ENCODE data around the gene RBM28.

The RBM28 gene

DNA sequence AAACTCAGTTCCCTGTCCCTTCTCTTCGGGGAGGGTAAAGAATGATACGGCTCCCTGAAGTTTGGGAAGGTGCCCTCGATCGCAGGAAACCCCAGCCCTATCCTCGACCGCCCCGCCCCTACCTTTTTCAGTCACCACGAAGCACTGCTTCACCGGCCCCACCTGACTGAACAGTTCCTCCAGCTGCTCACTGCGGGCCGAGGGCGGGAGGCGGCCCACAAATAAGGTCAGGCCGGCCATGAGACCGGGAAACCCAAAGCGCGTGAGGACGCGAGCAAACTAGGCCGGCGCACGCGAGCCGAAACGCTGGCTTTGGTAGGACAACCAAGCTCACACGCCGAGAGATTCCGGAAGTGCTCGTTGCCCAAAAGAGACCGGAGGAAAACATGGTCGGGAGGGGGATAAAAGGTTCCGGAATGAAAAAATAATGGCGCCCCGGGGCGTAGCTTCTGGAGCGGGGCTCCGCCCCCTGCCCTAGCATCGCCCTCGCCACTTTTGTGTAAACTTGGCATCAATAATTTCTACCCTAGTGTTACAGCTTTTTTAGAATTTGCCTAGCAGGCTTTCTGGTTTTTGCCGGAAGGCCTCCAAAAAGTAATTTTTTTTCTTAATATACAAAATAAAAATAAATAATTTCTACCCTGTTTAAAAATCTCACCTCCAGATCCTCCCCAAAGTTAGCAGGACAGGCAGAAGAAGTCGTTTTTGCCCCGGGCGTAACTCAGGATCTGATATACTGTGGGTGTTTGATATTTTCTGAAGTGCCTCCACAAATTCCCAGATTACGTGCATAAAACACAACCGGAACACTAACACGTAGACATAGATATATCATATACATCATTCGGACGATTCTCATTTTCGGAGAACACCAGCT lies at the start of gene RBM28 (continued):
- TF ChIP-seq ZNF239 (tag by site-specific recombination; IDR thresholded peaks at IDR 0.05) (0 out of 2 replicates have a peak, but pooled peaks have one; percentile 27), ZNF211 (tag by site-specific recombination; IDR thresholded peaks at IDR 0.05; ENCODE audit: low read depth) (no peak), KLF16 (tag by site-specific recombination; IDR thresholded peaks at IDR 0.05) (peak; percentile 99), ZNF423 (tag by site-specific recombination; IDR thresholded peaks at IDR 0.05) (peak; percentile 52; the same call in 1 of the 2 replicates), ZNF529 (tag by site-specific recombination; IDR thresholded peaks at IDR 0.05; ENCODE audit: insufficient replicate concordance) (no peak), ZNF548 (tag by site-specific recombination; IDR thresholded peaks at IDR 0.05) (no peak), ZNF266 (tag by site-specific recombination; IDR thresholded peaks at IDR 0.05; ENCODE audit: low read depth) (no peak), ZNF23 (tag by site-specific recombination; IDR thresholded peaks at IDR 0.05; ENCODE audit: borderline replicate concordance) (no peak), SETDB1 (IDR thresholded peaks at IDR 0.05; ENCODE audit: insufficient read length, low read length) (no peak), ZNF184 (tag by site-specific recombination; IDR thresholded peaks at IDR 0.05) (peak; percentile 85; the same call in 1 of the 2 replicates), ZFP69B (tag by site-specific recombination; IDR thresholded peaks at IDR 0.05) (peak; percentile 84), ZNF335 (tag by site-specific recombination; conservative IDR thresholded peaks at IDR 0.05) (peak; percentile 93), ZNF2 (tag by site-specific recombination; IDR thresholded peaks at IDR 0.05) (peak; percentile 99), ZNF341 (tag by site-specific recombination; IDR thresholded peaks at IDR 0.05; ENCODE audit: low read depth) (peak; percentile 44; the same call in 1 of the 2 replicates), ZEB2 (tag by site-specific recombination; IDR thresholded peaks at IDR 0.05) (peak; percentile 78), ZBTB21 (tag by site-specific recombination; IDR thresholded peaks at IDR 0.05) (peak; percentile 66; the same call in 1 of the 2 replicates), YY1 (tag by site-specific recombination; IDR thresholded peaks at IDR 0.05) (peak; percentile 96), ZNF514 (tag by site-specific recombination; IDR thresholded peaks at IDR 0.05) (no peak), ZNF114 (tag by site-specific recombination; IDR thresholded peaks at IDR 0.05) (no peak), BCL11A (tag by site-specific recombination; IDR thresholded peaks at IDR 0.05; ENCODE audit: low read depth) (no peak), WT1 (tag by site-specific recombination; IDR thresholded peaks at IDR 0.05) (peak; percentile 50; the same call in 1 of the 2 replicates), ZNF626 (tag by site-specific recombination; IDR thresholded peaks at IDR 0.05) (no peak), ZNF701 (tag by site-specific recombination; IDR thresholded peaks at IDR 0.05) (no peak)
- TF ChIP-seq, protein P1, sequence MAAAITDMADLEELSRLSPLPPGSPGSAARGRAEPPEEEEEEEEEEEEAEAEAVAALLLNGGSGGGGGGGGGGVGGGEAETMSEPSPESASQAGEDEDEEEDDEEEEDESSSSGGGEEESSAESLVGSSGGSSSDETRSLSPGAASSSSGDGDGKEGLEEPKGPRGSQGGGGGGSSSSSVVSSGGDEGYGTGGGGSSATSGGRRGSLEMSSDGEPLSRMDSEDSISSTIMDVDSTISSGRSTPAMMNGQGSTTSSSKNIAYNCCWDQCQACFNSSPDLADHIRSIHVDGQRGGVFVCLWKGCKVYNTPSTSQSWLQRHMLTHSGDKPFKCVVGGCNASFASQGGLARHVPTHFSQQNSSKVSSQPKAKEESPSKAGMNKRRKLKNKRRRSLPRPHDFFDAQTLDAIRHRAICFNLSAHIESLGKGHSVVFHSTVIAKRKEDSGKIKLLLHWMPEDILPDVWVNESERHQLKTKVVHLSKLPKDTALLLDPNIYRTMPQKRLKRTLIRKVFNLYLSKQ (tag by site-specific recombination; IDR thresholded peaks at IDR 0.05; ENCODE audit: borderline replicate concordance) = no peak
- TF ChIP-seq, protein P2, sequence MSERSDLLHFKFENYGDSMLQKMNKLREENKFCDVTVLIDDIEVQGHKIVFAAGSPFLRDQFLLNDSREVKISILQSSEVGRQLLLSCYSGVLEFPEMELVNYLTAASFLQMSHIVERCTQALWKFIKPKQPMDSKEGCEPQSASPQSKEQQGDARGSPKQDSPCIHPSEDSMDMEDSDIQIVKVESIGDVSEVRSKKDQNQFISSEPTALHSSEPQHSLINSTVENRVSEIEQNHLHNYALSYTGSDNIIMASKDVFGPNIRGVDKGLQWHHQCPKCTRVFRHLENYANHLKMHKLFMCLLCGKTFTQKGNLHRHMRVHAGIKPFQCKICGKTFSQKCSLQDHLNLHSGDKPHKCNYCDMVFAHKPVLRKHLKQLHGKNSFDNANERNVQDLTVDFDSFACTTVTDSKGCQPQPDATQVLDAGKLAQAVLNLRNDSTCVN (tag by site-specific recombination; optimal IDR thresholded peaks at IDR 0.05) = peak; percentile 78
- TF ChIP-seq, protein P3, sequence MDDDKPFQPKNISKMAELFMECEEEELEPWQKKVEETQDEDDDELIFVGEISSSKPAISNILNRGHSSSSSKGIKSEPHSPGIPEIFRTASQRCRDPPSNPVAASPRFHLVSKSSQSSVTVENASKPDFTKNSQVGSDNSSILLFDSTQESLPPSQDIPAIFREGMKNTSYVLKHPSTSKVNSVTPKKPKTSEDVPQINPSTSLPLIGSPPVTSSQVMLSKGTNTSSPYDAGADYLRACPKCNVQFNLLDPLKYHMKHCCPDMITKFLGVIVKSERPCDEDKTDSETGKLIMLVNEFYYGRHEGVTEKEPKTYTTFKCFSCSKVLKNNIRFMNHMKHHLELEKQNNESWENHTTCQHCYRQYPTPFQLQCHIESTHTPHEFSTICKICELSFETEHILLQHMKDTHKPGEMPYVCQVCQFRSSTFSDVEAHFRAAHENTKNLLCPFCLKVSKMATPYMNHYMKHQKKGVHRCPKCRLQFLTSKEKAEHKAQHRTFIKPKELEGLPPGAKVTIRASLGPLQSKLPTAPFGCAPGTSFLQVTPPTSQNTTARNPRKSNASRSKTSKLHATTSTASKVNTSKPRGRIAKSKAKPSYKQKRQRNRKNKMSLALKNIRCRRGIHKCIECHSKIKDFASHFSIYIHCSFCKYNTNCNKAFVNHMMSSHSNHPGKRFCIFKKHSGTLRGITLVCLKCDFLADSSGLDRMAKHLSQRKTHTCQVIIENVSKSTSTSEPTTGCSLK (tag by site-specific recombination; IDR thresholded peaks at IDR 0.05) = no peak
- TF ChIP-seq, protein P4, sequence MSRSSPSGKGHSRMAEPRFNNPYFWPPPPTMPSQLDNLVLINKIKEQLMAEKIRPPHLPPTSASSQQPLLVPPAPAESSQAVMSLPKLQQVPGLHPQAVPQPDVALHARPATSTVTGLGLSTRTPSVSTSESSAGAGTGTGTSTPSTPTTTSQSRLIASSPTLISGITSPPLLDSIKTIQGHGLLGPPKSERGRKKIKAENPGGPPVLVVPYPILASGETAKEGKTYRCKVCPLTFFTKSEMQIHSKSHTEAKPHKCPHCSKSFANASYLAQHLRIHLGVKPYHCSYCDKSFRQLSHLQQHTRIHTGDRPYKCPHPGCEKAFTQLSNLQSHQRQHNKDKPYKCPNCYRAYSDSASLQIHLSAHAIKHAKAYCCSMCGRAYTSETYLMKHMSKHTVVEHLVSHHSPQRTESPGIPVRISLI (tag by site-specific recombination; IDR thresholded peaks at IDR 0.05) = peak; percentile 94
- TF ChIP-seq, protein P5, sequence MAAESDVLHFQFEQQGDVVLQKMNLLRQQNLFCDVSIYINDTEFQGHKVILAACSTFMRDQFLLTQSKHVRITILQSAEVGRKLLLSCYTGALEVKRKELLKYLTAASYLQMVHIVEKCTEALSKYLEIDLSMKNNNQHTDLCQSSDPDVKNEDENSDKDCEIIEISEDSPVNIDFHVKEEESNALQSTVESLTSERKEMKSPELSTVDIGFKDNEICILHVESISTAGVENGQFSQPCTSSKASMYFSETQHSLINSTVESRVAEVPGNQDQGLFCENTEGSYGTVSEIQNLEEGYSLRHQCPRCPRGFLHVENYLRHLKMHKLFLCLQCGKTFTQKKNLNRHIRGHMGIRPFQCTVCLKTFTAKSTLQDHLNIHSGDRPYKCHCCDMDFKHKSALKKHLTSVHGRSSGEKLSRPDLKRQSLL (tag by site-specific recombination; IDR thresholded peaks at IDR 0.05) = peak; percentile 84
- TF ChIP-seq, protein P6, sequence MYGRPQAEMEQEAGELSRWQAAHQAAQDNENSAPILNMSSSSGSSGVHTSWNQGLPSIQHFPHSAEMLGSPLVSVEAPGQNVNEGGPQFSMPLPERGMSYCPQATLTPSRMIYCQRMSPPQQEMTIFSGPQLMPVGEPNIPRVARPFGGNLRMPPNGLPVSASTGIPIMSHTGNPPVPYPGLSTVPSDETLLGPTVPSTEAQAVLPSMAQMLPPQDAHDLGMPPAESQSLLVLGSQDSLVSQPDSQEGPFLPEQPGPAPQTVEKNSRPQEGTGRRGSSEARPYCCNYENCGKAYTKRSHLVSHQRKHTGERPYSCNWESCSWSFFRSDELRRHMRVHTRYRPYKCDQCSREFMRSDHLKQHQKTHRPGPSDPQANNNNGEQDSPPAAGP (tag by site-specific recombination; IDR thresholded peaks at IDR 0.05) = peak; percentile 91
- TF ChIP-seq, protein P7, sequence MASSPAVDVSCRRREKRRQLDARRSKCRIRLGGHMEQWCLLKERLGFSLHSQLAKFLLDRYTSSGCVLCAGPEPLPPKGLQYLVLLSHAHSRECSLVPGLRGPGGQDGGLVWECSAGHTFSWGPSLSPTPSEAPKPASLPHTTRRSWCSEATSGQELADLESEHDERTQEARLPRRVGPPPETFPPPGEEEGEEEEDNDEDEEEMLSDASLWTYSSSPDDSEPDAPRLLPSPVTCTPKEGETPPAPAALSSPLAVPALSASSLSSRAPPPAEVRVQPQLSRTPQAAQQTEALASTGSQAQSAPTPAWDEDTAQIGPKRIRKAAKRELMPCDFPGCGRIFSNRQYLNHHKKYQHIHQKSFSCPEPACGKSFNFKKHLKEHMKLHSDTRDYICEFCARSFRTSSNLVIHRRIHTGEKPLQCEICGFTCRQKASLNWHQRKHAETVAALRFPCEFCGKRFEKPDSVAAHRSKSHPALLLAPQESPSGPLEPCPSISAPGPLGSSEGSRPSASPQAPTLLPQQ (tag by site-specific recombination; IDR thresholded peaks at IDR 0.05) = peak; percentile 91

Data from HEK293 (cell line).